ENCODE data around the gene GOLGA8B. TPM values are rescaled to one million over a fixed set of nuclear protein-coding genes. Genes with fewer than 3 reads are reported as not detected.
"Not testable (repeated sequence)": the region's sequence is repeated elsewhere in the genome, so short reads cannot be mapped to it uniquely, and the experiment has no call there.

Gene GOLGA8B
- total and polyA plus RNA-seq, 4 donors, result 8.4 to 71.0 (median 22.9) TPM

DNA sequence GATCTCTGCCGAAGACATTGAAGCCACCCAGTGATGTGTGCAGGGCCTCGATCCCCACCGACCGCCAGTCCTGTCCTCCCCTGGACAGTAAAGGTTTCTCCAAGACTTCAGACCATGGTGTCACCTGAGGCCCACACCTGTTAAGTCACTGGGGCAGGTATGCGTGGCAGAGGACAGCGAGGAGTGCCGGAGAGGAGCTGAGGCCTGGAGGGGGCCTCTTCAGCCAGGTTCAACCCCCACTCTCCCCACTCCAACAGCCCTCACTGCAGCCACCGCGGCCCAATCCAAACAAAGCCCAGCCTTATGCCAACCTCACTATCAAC, 2.4 kb downstream of the GOLGA8B start (continued):
- TF ChIP-seq REST (IDR thresholded peaks at IDR 0.05), result no peak
- no peak for TF ChIP-seq TAF1 (conservative IDR thresholded peaks at IDR 0.05)
- TF ChIP-seq GABPA (IDR thresholded peaks at IDR 0.05 in 1 of 2, conservative IDR thresholded peaks at IDR 0.05 in 1 of 2), result no peak

- not testable (repeated sequence) for H3K4me3 ChIP-seq (ENCODE audit: low read depth in 1 of 3, low read length in 3 of 3); H3K36me3 ChIP-seq (ENCODE audit: control insufficient read depth in 4 of 4, insufficient read depth in 3 of 4, low read depth in 1 of 4, low read length in 3 of 4); DNase-seq (ENCODE audit: low spot score); H3K9me3 ChIP-seq (ENCODE audit: control insufficient read depth in 4 of 4, low read length in 3 of 4); H3K9ac ChIP-seq (ENCODE audit: low read depth in 1 of 2, low read length in 2 of 2); H3K27ac ChIP-seq (ENCODE audit: low read depth in 1 of 2, low read length in 2 of 2); H3K27me3 ChIP-seq (ENCODE audit: control insufficient read depth in 4 of 4, insufficient read depth in 4 of 4, low read length in 3 of 4)
- H3K4me1 ChIP-seq (ENCODE audit: control insufficient read depth in 4 of 4, insufficient read depth in 4 of 4, low read length in 3 of 4), result peaks cover 2 to 24% (median 18%) of the 10 kb centered on the region in 4 donors
- WGBS, result 95% methylated on average over 15 of the region's 15 CpGs
Observed at GRCh38 chr15:34580251-34581042, 3.0 kb downstream of the GOLGA8B start.

DNA sequence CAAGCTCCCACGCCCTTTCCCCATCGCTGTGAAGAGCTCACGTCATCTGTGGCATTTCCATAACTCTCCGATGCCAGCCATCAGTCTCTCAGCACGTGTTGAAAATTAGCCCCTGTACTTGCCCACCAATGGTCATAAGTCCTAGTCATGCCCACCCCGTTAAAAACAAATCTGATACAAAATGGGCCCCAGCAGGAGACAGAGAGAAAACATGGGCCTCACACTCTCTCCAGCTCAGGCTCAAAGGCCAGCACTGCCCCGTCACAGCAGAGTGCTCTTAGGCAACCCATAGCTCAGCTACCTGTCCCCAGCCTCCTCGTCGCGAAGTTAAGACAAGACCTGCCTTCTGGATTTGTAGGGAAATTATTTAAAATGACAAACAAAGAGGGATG, 5.2 kb downstream of the GOLGA8B start:
- H3K9me3 ChIP-seq (ENCODE audit: control insufficient read depth in 4 of 4, low read length in 3 of 4), result no peaks in the 10 kb centered on the region
- DNase-seq (ENCODE audit: low spot score), result no peak
- TF ChIP-seq, protein P1, sequence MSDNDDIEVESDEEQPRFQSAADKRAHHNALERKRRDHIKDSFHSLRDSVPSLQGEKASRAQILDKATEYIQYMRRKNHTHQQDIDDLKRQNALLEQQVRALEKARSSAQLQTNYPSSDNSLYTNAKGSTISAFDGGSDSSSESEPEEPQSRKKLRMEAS (IDR thresholded peaks at IDR 0.05), result no peak
- TF ChIP-seq HNF4G (IDR thresholded peaks at IDR 0.05), result no peak
- TF ChIP-seq RXRA (IDR thresholded peaks at IDR 0.05), result no peak
- TF ChIP-seq HNF4A (conservative IDR thresholded peaks at IDR 0.05), result no peak
- TF ChIP-seq EGR1 (IDR thresholded peaks at IDR 0.05; ENCODE audit: low read depth in 2 of 2), result no peak
- no peak for TF ChIP-seq REST (IDR thresholded peaks at IDR 0.05)
- no peak for TF ChIP-seq RAD21 (IDR thresholded peaks at IDR 0.05)
- TF ChIP-seq ATF3 (IDR thresholded peaks at IDR 0.05), result no peak
- TF ChIP-seq, protein P2, sequence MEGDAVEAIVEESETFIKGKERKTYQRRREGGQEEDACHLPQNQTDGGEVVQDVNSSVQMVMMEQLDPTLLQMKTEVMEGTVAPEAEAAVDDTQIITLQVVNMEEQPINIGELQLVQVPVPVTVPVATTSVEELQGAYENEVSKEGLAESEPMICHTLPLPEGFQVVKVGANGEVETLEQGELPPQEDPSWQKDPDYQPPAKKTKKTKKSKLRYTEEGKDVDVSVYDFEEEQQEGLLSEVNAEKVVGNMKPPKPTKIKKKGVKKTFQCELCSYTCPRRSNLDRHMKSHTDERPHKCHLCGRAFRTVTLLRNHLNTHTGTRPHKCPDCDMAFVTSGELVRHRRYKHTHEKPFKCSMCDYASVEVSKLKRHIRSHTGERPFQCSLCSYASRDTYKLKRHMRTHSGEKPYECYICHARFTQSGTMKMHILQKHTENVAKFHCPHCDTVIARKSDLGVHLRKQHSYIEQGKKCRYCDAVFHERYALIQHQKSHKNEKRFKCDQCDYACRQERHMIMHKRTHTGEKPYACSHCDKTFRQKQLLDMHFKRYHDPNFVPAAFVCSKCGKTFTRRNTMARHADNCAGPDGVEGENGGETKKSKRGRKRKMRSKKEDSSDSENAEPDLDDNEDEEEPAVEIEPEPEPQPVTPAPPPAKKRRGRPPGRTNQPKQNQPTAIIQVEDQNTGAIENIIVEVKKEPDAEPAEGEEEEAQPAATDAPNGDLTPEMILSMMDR (IDR thresholded peaks at IDR 0.05; ENCODE audit: low read depth, low read length, missing input control), result no peak
- TF ChIP-seq FOXA1 (IDR thresholded peaks at IDR 0.05), result no peak
- no peak for TF ChIP-seq GABPA (IDR thresholded peaks at IDR 0.05 in 1 of 2, conservative IDR thresholded peaks at IDR 0.05 in 1 of 2)
- no peak for TF ChIP-seq YY1 (IDR thresholded peaks at IDR 0.05)
- TF ChIP-seq ZBTB33 (IDR thresholded peaks at IDR 0.05), result no peak
- H3K4me3 ChIP-seq (ENCODE audit: low read depth in 1 of 3, low read length in 3 of 3), result no peak overlapping the region
- no peaks in the 10 kb centered on the region for H3K36me3 ChIP-seq (ENCODE audit: control insufficient read depth in 4 of 4, insufficient read depth in 3 of 4, low read depth in 1 of 4, low read length in 3 of 4)
- H3K9ac ChIP-seq (ENCODE audit: low read depth in 1 of 2, low read length in 2 of 2), result no peak overlapping the region
- no peaks in the 10 kb centered on the region for H3K27me3 ChIP-seq (ENCODE audit: control insufficient read depth in 4 of 4, insufficient read depth in 4 of 4, low read length in 3 of 4)
- no peak overlapping the region for H3K27ac ChIP-seq (ENCODE audit: low read depth in 1 of 2, low read length in 2 of 2)
- 91% methylated on average over 10 of the region's 10 CpGs for WGBS
- peaks cover 2 to 15% (median 12%) of the 10 kb centered on the region in 4 donors for H3K4me1 ChIP-seq (ENCODE audit: control insufficient read depth in 4 of 4, insufficient read depth in 4 of 4, low read length in 3 of 4)

All from liver (tissue), 9 donors.